OCI-LY1 (cell line): ENCODE data around the gene USP7.

Experiments used
- CTCF ChIP-seq: fragments of 200-600 bp; sonication (generic), shearing (Covaris generic); IDR thresholded peaks from 2 replicates; pipeline ENCODE4 v1.5.1; 2017; ENCODE audit warnings: mild to moderate bottlenecking, antibody characterized with exemption, low read length, moderate library complexity, mixed read lengths
- EZH2 ChIP-seq: fragments of 200-600 bp; sonication (generic), shearing (Covaris generic); IDR thresholded peaks from 2 replicates; pipeline ENCODE4 v1.8.0; 2017; ENCODE audit warnings: borderline replicate concordance, mixed run types, mild to moderate bottlenecking, antibody characterized with exemption, low read length, moderate library complexity, mixed read lengths

GRCh38 chr16:8998108-8998507 is 34.4 kb upstream of the USP7 start:
- TF ChIP-seq CTCF (no peak), EZH2 (no peak)
